HFF-Myc (cell line): ENCODE results near the gene DPF3.

Experiments
- DNase-seq: peaks from one replicate; pipeline ENCODE4 v3.0.0-alpha.2; 2011; ENCODE audit warnings: low read depth; ENCODE audit errors: extremely low read depth
- H3K4me3 ChIP-seq: replicated peaks from 2 replicates; pipeline ENCODE4 v1.5.1; 2011; ENCODE audit warnings: low read depth, mild to moderate bottlenecking, control low read depth, low read length
- TF ChIP-seq, protein P1 (sequence below): IDR thresholded peaks from 2 replicates; pipeline ENCODE4 v1.5.1; 2012; ENCODE audit warnings: mild to moderate bottlenecking, low read depth, low read length, control low read depth; ENCODE audit errors: missing control alignments

Gene DPF3

DNA sequence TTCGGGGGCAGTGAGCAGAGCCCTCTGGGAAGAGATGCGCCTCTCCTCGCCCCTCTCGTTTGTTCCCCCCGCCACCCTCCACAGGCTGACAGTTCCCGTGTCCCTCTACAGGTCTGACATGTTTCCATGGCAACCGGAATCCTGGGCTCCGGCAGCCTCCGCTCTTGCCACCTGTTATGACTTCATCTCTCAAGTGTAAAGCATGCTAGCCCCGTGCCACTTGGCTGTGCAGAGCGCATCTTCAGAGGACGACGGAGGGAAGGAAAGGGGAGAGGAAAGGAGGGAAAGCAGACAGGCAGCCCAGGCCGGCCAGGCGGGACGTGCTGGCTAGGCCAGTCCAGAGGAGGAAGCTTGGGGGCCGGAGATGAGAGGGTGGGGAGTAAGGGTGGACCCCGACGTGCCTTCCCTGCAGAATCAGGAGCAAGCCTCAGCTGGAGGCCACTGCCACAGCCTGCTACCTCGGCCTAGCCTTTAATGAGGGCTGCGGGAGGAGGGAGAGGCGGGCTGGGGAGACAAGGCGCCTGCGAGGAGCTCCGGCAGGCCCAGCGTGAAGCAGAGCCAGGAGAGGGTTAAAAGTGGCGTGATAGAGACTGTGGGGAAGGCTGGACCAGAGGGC, 214.3 kb downstream of the DPF3 start:
- no peak for DNase-seq

DNA sequence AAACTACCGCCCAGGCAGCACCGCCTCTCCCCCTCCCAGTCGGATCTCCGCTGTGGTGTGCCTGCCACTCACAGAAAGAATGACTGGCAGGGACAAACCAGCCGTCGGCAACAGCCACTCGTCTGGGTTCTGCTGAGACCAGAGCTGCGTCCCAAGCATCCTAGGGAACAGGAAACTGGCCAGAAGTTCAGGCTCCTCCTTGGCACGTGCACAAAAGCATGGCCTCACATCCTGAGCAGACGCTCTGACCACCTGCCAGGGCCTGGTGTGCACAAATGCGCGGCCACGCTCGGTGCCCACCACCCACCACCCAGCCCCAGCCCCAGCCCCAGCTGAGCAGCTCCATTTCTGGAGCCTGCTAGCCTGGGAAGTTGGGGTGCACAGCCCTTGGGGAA, 214.8 kb downstream of the DPF3 start:
- TF ChIP-seq, protein P1, sequence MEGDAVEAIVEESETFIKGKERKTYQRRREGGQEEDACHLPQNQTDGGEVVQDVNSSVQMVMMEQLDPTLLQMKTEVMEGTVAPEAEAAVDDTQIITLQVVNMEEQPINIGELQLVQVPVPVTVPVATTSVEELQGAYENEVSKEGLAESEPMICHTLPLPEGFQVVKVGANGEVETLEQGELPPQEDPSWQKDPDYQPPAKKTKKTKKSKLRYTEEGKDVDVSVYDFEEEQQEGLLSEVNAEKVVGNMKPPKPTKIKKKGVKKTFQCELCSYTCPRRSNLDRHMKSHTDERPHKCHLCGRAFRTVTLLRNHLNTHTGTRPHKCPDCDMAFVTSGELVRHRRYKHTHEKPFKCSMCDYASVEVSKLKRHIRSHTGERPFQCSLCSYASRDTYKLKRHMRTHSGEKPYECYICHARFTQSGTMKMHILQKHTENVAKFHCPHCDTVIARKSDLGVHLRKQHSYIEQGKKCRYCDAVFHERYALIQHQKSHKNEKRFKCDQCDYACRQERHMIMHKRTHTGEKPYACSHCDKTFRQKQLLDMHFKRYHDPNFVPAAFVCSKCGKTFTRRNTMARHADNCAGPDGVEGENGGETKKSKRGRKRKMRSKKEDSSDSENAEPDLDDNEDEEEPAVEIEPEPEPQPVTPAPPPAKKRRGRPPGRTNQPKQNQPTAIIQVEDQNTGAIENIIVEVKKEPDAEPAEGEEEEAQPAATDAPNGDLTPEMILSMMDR: no peak
- H3K4me3 ChIP-seq: no peak overlapping the region
- no peak for DNase-seq

More for the DNA sequence above, 214.3 kb downstream of the DPF3 start:
- TF ChIP-seq, protein P1: no peak
- H3K4me3 ChIP-seq: no peak overlapping the region

DNA sequence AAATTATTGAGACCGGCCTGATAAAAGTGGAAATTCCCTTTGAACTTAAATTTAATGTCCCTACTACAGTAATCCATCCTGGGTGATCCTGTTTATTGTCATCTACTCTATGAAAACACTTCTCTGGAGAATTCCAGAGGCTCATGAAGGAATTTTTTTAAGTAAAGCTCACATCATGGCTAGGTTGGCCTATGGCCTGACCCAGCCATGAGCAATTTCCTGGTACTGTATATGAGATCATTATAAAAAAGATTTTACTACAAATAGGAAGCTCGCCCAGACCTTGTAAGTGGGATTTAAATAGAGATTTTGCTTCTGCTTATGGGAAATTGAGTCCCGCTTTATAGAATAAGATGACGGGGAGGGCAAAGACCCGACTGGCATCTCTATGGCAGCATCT, 215.5 kb downstream of the DPF3 start:
- TF ChIP-seq, protein P1: no peak
- H3K4me3 ChIP-seq: no peak overlapping the region
- no peak for DNase-seq

DNA sequence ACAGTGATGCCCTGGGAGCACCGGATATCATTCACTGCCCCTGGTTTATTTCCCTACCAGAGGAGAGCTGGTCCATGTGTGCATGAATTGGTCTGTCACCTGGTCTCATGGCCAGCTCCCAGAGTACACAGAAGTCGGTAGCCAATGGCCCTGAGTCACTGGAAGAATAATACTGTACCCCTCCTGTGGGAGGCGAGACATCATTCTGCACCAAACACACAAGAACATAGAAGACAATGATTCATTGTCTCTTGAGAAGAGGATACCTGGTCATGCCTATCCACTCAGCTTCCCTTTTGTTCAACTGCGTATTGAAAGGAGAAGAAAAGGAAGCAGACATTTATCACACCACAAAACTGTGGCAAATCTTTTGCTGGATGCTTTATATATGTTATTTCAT, 216.2 kb downstream of the DPF3 start:
- DNase-seq: no peak
- TF ChIP-seq, protein P1: no peak
- H3K4me3 ChIP-seq: no peak overlapping the region

DNA sequence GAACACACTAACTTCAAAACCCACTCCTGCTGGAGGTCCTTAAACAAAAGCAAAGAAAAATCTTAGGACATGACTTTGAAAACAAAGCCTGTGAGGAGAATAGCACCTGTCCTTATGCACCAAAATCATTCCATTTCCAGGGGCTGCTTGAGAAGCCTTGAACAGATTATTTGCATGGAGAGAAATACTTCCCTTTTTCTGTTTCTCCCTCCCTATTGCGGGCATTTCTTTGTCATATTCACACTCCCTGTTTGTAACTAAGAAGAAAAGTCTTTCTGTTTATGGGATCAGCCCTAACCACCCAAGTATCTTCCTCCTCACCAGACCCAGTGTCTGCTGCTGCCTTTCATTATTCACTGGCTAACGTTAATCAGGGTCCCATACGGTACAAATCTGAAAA, 218.8 kb downstream of the DPF3 start:
- TF ChIP-seq, protein P1: no peak
- no peak overlapping the region for H3K4me3 ChIP-seq
- no peak for DNase-seq

DNA sequence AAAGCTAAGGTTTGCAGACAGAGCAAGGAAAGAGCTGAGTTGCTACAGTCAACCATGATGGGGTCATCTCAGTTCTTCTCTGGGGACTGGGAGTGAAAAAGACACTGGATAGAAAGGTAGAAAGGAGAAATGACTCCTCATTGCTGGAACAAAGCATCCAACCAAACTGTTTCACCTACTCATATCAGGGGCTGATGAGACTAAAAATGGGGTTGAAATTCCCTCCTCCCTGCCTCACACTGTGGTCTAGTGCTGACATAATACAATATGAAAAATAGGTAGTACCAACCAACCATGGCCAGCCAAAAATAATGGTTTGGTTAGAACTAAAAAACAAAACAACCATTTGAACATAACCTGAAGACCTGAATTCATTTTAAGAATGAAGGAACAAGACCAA, 220.7 kb downstream of the DPF3 start:
- TF ChIP-seq, protein P1: no peak
- no peak for DNase-seq
- H3K4me3 ChIP-seq: no peak overlapping the region

DNA sequence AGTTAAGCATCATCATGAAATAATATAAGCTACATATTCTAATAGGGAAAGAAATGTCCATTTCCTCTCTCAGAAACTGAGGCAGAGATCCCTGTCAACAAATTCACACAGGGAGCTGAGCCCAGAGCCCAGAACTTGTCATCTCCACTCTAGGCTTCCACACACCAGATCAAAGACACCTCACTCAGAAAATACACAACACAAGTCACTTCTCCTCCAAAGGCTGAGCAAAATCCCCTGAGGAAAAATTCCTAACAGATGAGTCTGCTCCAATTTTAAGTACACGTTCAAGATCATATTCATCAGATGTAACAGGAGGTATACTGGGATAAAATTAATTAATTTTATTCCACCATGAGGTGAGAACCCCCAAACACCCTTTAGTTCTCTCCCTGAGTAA, 227.3 kb downstream of the DPF3 start:
- no peak for DNase-seq
- H3K4me3 ChIP-seq: no peak overlapping the region
- TF ChIP-seq, protein P1: no peak
